GM12878 (cell line): ENCODE data around the gene COPS7A. TPM values are rescaled to one million over a fixed set of nuclear protein-coding genes. Genes with fewer than 3 reads are reported as not detected.

Source experiments
- ASH2L ChIP-seq: fragments of 300-600, 200-600 bp; sonication (generic); IDR thresholded peaks from 2 replicates; pipeline ENCODE4 v1.6.1; 2017; ENCODE audit warnings: low read depth, mild to moderate bottlenecking, borderline replicate concordance
- BCLAF1 ChIP-seq: fragments of 450-650 bp; IDR thresholded peaks from 2 replicates; pipeline ENCODE4 v1.6.1; 2017; ENCODE audit warnings: antibody characterized with exemption, mild to moderate bottlenecking, moderate library complexity
- BMI1 ChIP-seq: fragments of 450-650 bp; IDR thresholded peaks from 2 replicates; pipeline ENCODE4 v1.6.1; 2016; ENCODE audit warnings: mild to moderate bottlenecking, moderate library complexity, borderline replicate concordance
- HDAC2 ChIP-seq: fragments of 200-600 bp; sonication (generic); IDR thresholded peaks from 2 replicates; pipeline ENCODE4 v1.6.1; 2017
- HDAC6 ChIP-seq: fragments of 200-600 bp; sonication (generic); IDR thresholded peaks from one replicate; pipeline ENCODE4 v1.8.0; 2017; ENCODE audit warnings: antibody characterized with exemption; ENCODE audit not compliant: unreplicated experiment
- HDGF ChIP-seq: fragments of 450-650 bp; IDR thresholded peaks from 2 replicates; pipeline ENCODE4 v1.6.1; 2016; ENCODE audit warnings: antibody characterized with exemption
- IKZF1 ChIP-seq: fragments of 450-650 bp; conservative IDR thresholded peaks from 2 replicates; pipeline ENCODE4 v1.6.1; 2017; ENCODE audit warnings: antibody characterized with exemption, mild to moderate bottlenecking
- IKZF2 ChIP-seq, 2 experiments: fragments of 450-650 bp; IDR thresholded peaks; 2 replicates each; pipeline ENCODE4 v1.6.1; 2017; ENCODE audit warnings: mild to moderate bottlenecking in 2 of 2, moderate library complexity in 2 of 2
- JUNB ChIP-seq: IDR thresholded peaks from 2 replicates; pipeline ENCODE4 v1.6.1; 2016; ENCODE audit warnings: antibody characterized with exemption, mild to moderate bottlenecking
- KAT2A ChIP-seq: conservative IDR thresholded peaks from 2 replicates; pipeline ENCODE4 v1.6.1; 2011; ENCODE audit warnings: low read depth, low read length; ENCODE audit not compliant: control insufficient read depth
- KLF5 ChIP-seq: fragments of 450-650 bp; IDR thresholded peaks from 2 replicates; pipeline ENCODE4 v1.6.1; 2014; ENCODE audit warnings: mild to moderate bottlenecking; ENCODE audit not compliant: partially characterized antibody
- MYC ChIP-seq: IDR thresholded peaks from 2 replicates; pipeline ENCODE4 v1.6.1; 2011; ENCODE audit warnings: mild to moderate bottlenecking, low read length, moderate library complexity, inconsistent platforms; ENCODE audit not compliant: insufficient read depth, insufficient replicate concordance, insufficient read length, severe bottlenecking
- NFIC ChIP-seq: IDR thresholded peaks from 2 replicates; pipeline ENCODE4 v1.6.1; 2012; ENCODE audit warnings: low read depth, mild to moderate bottlenecking, inconsistent platforms, low read length, moderate library complexity
- NR2C2 ChIP-seq: IDR thresholded peaks from 2 replicates; pipeline ENCODE4 v1.6.1; 2011; ENCODE audit warnings: borderline replicate concordance, low read depth; ENCODE audit not compliant: control insufficient read depth, insufficient read length
- PML ChIP-seq: IDR thresholded peaks from 2 replicates; pipeline ENCODE4 v1.6.1; 2012; ENCODE audit warnings: low read length, inconsistent platforms
- REST ChIP-seq: IDR thresholded peaks from 2 replicates; pipeline ENCODE4 v1.6.1; 2012; ENCODE audit warnings: mild to moderate bottlenecking, low read depth, low read length
- SMAD1 ChIP-seq: fragments of 450-650 bp; IDR thresholded peaks from 2 replicates; pipeline ENCODE4 v1.6.1; 2018; ENCODE audit warnings: mild to moderate bottlenecking, low read depth; ENCODE audit not compliant: partially characterized antibody
- SPI1 ChIP-seq: IDR thresholded peaks from 2 replicates; pipeline ENCODE4 v1.6.1; 2011; ENCODE audit warnings: low read depth, mild to moderate bottlenecking, low read length, moderate library complexity, borderline replicate concordance; ENCODE audit not compliant: insufficient read depth
- SREBF2 ChIP-seq: IDR thresholded peaks from 2 replicates; pipeline ENCODE4 v1.6.1; 2012; ENCODE audit warnings: mild to moderate bottlenecking, low read length
- TAF1 ChIP-seq: IDR thresholded peaks from 2 replicates; pipeline ENCODE4 v1.6.1; 2011; ENCODE audit warnings: mild to moderate bottlenecking, low read depth, low read length, borderline replicate concordance
- TBL1XR1 ChIP-seq: IDR thresholded peaks from 2 replicates; pipeline ENCODE4 v1.6.1; 2012; ENCODE audit warnings: low read depth, low read length, improper control_type of control experiment
- USF1 ChIP-seq: IDR thresholded peaks from 2 replicates; pipeline ENCODE4 v1.6.1; 2011; ENCODE audit warnings: borderline replicate concordance, low read depth, mild to moderate bottlenecking, moderate library complexity, mixed read lengths, low read length; ENCODE audit not compliant: insufficient read depth; ENCODE audit errors: extremely low read length
- WRNIP1 ChIP-seq: IDR thresholded peaks from 2 replicates; pipeline ENCODE4 v1.6.1; 2011; ENCODE audit warnings: low read depth, low read length, improper control_type of control experiment, borderline replicate concordance
- YY1 ChIP-seq: IDR thresholded peaks from 2 replicates; pipeline ENCODE4 v1.6.1; 2011; ENCODE audit warnings: low read depth, mild to moderate bottlenecking, low read length
- ZBED1 ChIP-seq: IDR thresholded peaks from 2 replicates; pipeline ENCODE4 v1.6.1; 2016; ENCODE audit warnings: borderline replicate concordance
- polyA plus RNA-seq, 11 experiments: library from polyadenylated mRNA; depleted of rRNA in 4 of 11; unstranded in 6 of 11; stranded (reverse) in 5 of 11; fragments of >200 nt; fragmentation: Nextera tagmentation in 4 of 11; fragmentation: Illumina TruSeq in 1 of 11; extraction: Ambion mirVana in 4 of 11; extraction: Trizol in 1 of 11; gene quantifications; 1 replicate in 1 of 11; 2 replicates in 10 of 11; pipeline versions ENCODE4 v1.2.1 to v1.2.3, GENCODE V29; 2011 to 2016; ENCODE audit warnings: inconsistent platforms in 2 of 11, missing spikeins in 2 of 11, low read depth in 1 of 11
- total RNA-seq, 4 experiments: library from RNA; depleted of rRNA in 3 of 4; stranded (reverse); fragments of >200 nt in 3 of 4; fragmentation: Illumina TruSeq in 1 of 4; extraction: Trizol in 1 of 4; gene quantifications; 2 replicates each; pipeline versions ENCODE4 v1.2.1 to v1.2.3, GENCODE V29; 2013 to 2021

Gene COPS7A
- total and polyA plus RNA-seq, 10 of the 15 experiments (the other 5 are each of a cell fraction or from before 2014, with no cell fraction given): 25.7 to 74.0 (median 51.9) TPM

GRCh38 chr12:6766651-6767349 is 43.0 kb downstream of the COPS7A start (continued):
- no peak for TF ChIP-seq BMI1
- no peak for TF ChIP-seq HDAC6
- TF ChIP-seq HDAC2: no peak
- TF ChIP-seq PML: no peak
- 0 out of 2 replicates have a peak, but pooled peaks have one; percentile 41 for TF ChIP-seq HDGF
- TF ChIP-seq KAT2A: no peak
- TF ChIP-seq WRNIP1: no peak
- no peak for TF ChIP-seq TAF1
- TF ChIP-seq SREBF2: no peak
- TF ChIP-seq IKZF1: peak; percentile 94
- no peak; a peak in 1 of 4 replicates for TF ChIP-seq IKZF2 (IDR thresholded peaks at IDR 0.05)
- peak; percentile 60 for TF ChIP-seq YY1
- TF ChIP-seq MYC: no peak
- TF ChIP-seq TBL1XR1: no peak
- no peak for TF ChIP-seq SPI1
- no peak for TF ChIP-seq ASH2L
- TF ChIP-seq NR2C2: no peak
- TF ChIP-seq NFIC: no peak
- no peak for TF ChIP-seq USF1
- no peak for TF ChIP-seq SMAD1
- TF ChIP-seq KLF5: no peak
- TF ChIP-seq REST: no peak
- TF ChIP-seq JUNB: no peak
- no peak for TF ChIP-seq BCLAF1
- TF ChIP-seq ZBED1: no peak
